ENCODE results near the gene PHOX2A. TPM values are rescaled to one million over a fixed set of nuclear protein-coding genes. Genes with fewer than 3 reads are reported as not detected.

The PHOX2A gene
- total RNA-seq, 1 donor from 2014 or later: not detected

GRCh38 chr11:72238492-72239312 lies 5.3 kb downstream of the PHOX2A start:
- Histone ChIP-seq H3K27me3 (peaks cover 13% of the 10 kb centered on the region), H3K4me3 (peak overlapping the region in 1 of 2 donors; percentile 57), H3K4me1 (peaks cover 7 to 19% of the 10 kb centered on the region in 2 donors), H3K27ac (peak overlapping the region in 1 of 2 donors; percentile 2), H3K9me3 (no peaks in the 10 kb centered on the region), H3K36me3 (peaks cover 30 to 37% of the 10 kb centered on the region in 2 donors)
- no peak for TF ChIP-seq CTCF (IDR thresholded peaks at IDR 0.05)
- intact Hi-C loops (cut with DNase I): loop anchor here (1.0 to 5.0 kb wide), 3 partner anchors 14 to 194 kb away; partner anchors contain the start of genes CLPB, INPPL1 and LAMTOR1
- peak in 1 of 2 donors; percentile 61 for DNase-seq (ENCODE audit: low spot score in 2 of 2)

GRCh38 chr11:72238040-72238450 lies 5.9 kb downstream of the PHOX2A start:
- intact Hi-C loops (cut with DNase I): loop anchor here (5.0 kb wide), 2 partner anchors 136 to 194 kb away; partner anchors contain the start of genes CLPB and LAMTOR1
- Histone ChIP-seq H3K27ac (no peak overlapping the region), H3K4me1 (peaks cover 7 to 18% of the 10 kb centered on the region in 2 donors), H3K4me3 (no peak overlapping the region), H3K9me3 (no peaks in the 10 kb centered on the region), H3K36me3 (peaks cover 36 to 44% of the 10 kb centered on the region in 2 donors), H3K27me3 (peaks cover 6% of the 10 kb centered on the region)
- peak; percentile 34 to 67 (median 59) for TF ChIP-seq CTCF (IDR thresholded peaks at IDR 0.05)
- DNase-seq (ENCODE audit: low spot score in 2 of 2): no peak

GRCh38 chr11:72237112-72237931 lies 6.7 kb downstream of the PHOX2A start:
- intact Hi-C loops (cut with DNase I): loop anchor here (5.0 kb wide), 2 partner anchors 135 to 195 kb away; partner anchors contain the start of genes CLPB and LAMTOR1
- Histone ChIP-seq H3K36me3 (peaks cover 43 to 51% of the 10 kb centered on the region in 2 donors), H3K4me3 (no peak overlapping the region), H3K9me3 (no peaks in the 10 kb centered on the region), H3K4me1 (peaks cover 7 to 18% of the 10 kb centered on the region in 2 donors), H3K27me3 (peaks cover 3% of the 10 kb centered on the region), H3K27ac (no peak overlapping the region)
- TF ChIP-seq CTCF (IDR thresholded peaks at IDR 0.05): no peak
- peak in 1 of 2 donors; percentile 63 for DNase-seq (ENCODE audit: low spot score in 2 of 2)

GRCh38 chr11:72236774-72237111 lies 7.2 kb downstream of the PHOX2A start:
- intact Hi-C loops (cut with DNase I): loop anchor here (5.0 kb wide), 2 partner anchors 134 to 196 kb away; partner anchors contain the start of genes CLPB and LAMTOR1
- no peak overlapping the region for H3K27ac ChIP-seq

More at GRCh38 chr11:72236774-72237111, 7.2 kb downstream of the PHOX2A start:
- TF ChIP-seq CTCF (IDR thresholded peaks at IDR 0.05): no peak
- Histone ChIP-seq H3K4me3 (no peak overlapping the region), H3K4me1 (peaks cover 7 to 18% of the 10 kb centered on the region in 2 donors), H3K27me3 (peaks cover 3% of the 10 kb centered on the region), H3K9me3 (no peaks in the 10 kb centered on the region), H3K36me3 (peaks cover 47 to 57% of the 10 kb centered on the region in 2 donors)
- DNase-seq (ENCODE audit: low spot score in 2 of 2): no peak

Measured in ascending aorta (tissue), 2 donors.